H9 (cell line): ENCODE data around the gene FUT8. TPM values are rescaled to one million over a fixed set of nuclear protein-coding genes. Genes with fewer than 3 reads are reported as not detected.

ENCODE experiments used
- DNase-seq: peaks from one replicate; pipeline ENCODE4 v3.0.0-alpha.2; 2017
- H2AFZ ChIP-seq: one replicate; pipeline ENCODE4 v1.6.1; 2013; ENCODE audit warnings: mild to moderate bottlenecking, low read length, control low read depth, moderate library complexity
- H2AK5ac ChIP-seq: 2 replicates; pipeline ENCODE4 v1.6.1; 2013; ENCODE audit warnings: low read length, control low read depth, mixed read lengths; ENCODE audit not compliant: insufficient read length
- H2BK120ac ChIP-seq: one replicate; pipeline ENCODE4 v1.6.1; 2013; ENCODE audit warnings: low read depth, mild to moderate bottlenecking, low read length, control low read depth, inconsistent platforms; ENCODE audit not compliant: poor library complexity, severe bottlenecking
- H2BK12ac ChIP-seq: 2 replicates; pipeline ENCODE4 v1.6.1; 2013; ENCODE audit warnings: low read length, control low read depth, mixed read lengths, low read depth; ENCODE audit not compliant: insufficient read length
- H2BK15ac ChIP-seq: 2 replicates; pipeline ENCODE4 v1.6.1; 2013; ENCODE audit warnings: low read depth, low read length, control low read depth
- H2BK20ac ChIP-seq: one replicate; pipeline ENCODE4 v1.6.1; 2013; ENCODE audit warnings: low read depth, mild to moderate bottlenecking, low read length, control low read depth, inconsistent platforms; ENCODE audit not compliant: poor library complexity, severe bottlenecking
- H2BK5ac ChIP-seq: 2 replicates; pipeline ENCODE4 v1.6.1; 2013; ENCODE audit warnings: low read length, control low read depth, mixed read lengths; ENCODE audit not compliant: insufficient read length
- H3K14ac ChIP-seq: 2 replicates; pipeline ENCODE4 v1.6.1; 2013; ENCODE audit warnings: low read length, control low read depth; ENCODE audit not compliant: insufficient read depth
- H3K18ac ChIP-seq: 2 replicates; pipeline ENCODE4 v1.6.1; 2013; ENCODE audit warnings: low read depth, mild to moderate bottlenecking, mixed read lengths, low read length, control low read depth; ENCODE audit not compliant: insufficient read length
- H3K23ac ChIP-seq: 2 replicates; pipeline ENCODE4 v1.6.1; 2013; ENCODE audit warnings: low read length, control low read depth, mixed read lengths, low read depth; ENCODE audit not compliant: insufficient read length
- H3K23me2 ChIP-seq: 2 replicates; pipeline ENCODE4 v1.6.1; 2013; ENCODE audit warnings: low read depth, mild to moderate bottlenecking, mixed read lengths, low read length, control low read depth; ENCODE audit not compliant: insufficient read length, poor library complexity, severe bottlenecking
- H3K27ac ChIP-seq: 2 replicates; pipeline ENCODE4 v1.5.1; 2013; ENCODE audit warnings: low read length, control low read depth, mixed read lengths, low read depth; ENCODE audit not compliant: insufficient read length
- H3K27me3 ChIP-seq: 2 replicates; pipeline ENCODE4 v1.6.1; 2013; ENCODE audit warnings: low read length, control low read depth, inconsistent platforms; ENCODE audit not compliant: insufficient read depth
- H3K4ac ChIP-seq: 2 replicates; pipeline ENCODE4 v1.6.1; 2013; ENCODE audit warnings: low read depth, mild to moderate bottlenecking, control low read depth, inconsistent platforms, low read length, moderate library complexity
- H3K4me1 ChIP-seq: 2 replicates; pipeline ENCODE4 v1.6.1; 2013; ENCODE audit warnings: low read length, control low read depth, inconsistent platforms; ENCODE audit not compliant: insufficient read depth
- H3K4me2 ChIP-seq: 2 replicates; pipeline ENCODE4 v1.6.1; 2013; ENCODE audit warnings: low read length, control low read depth, mixed read lengths; ENCODE audit not compliant: insufficient read length, insufficient read depth
- H3K56ac ChIP-seq: 2 replicates; pipeline ENCODE4 v1.6.1; 2013; ENCODE audit warnings: low read depth, mild to moderate bottlenecking, mixed read lengths, low read length, control low read depth; ENCODE audit not compliant: insufficient read length
- H3K79me1 ChIP-seq: 2 replicates; pipeline ENCODE4 v1.6.1; 2013; ENCODE audit warnings: low read depth, mild to moderate bottlenecking, moderate library complexity, low read length, control low read depth, inconsistent platforms; ENCODE audit not compliant: insufficient read depth, poor library complexity, severe bottlenecking
- H3K79me2 ChIP-seq: 2 replicates; pipeline ENCODE4 v1.6.1; 2013; ENCODE audit warnings: low read length, control low read depth, inconsistent platforms; ENCODE audit not compliant: insufficient read depth
- H3K9ac ChIP-seq: 2 replicates; pipeline ENCODE4 v1.6.1; 2013; ENCODE audit warnings: low read length, control low read depth, mixed read lengths; ENCODE audit not compliant: insufficient read length; ENCODE audit errors: extremely low read depth
- H3K9me3 ChIP-seq: one replicate; pipeline ENCODE4 v1.6.1; 2013; ENCODE audit warnings: low read depth, low read length, inconsistent platforms; ENCODE audit not compliant: control insufficient read depth
- H3T11ph ChIP-seq: one replicate; pipeline ENCODE4 v1.6.1; 2013; ENCODE audit warnings: mild to moderate bottlenecking, low read length, control low read depth, inconsistent platforms
- H4K20me1 ChIP-seq: one replicate; pipeline ENCODE4 v1.6.1; 2013; ENCODE audit not compliant: control insufficient read depth, insufficient read length, insufficient read depth
- H4K5ac ChIP-seq: 2 replicates; pipeline ENCODE4 v1.6.1; 2013; ENCODE audit warnings: low read depth, mild to moderate bottlenecking, mixed read lengths, low read length, control low read depth; ENCODE audit not compliant: insufficient read length
- H4K8ac ChIP-seq: replicated peaks from 2 replicates; pipeline ENCODE4 v1.6.1; 2013; ENCODE audit warnings: low read length, control low read depth, mixed read lengths, low read depth; ENCODE audit not compliant: insufficient read length
- H4K91ac ChIP-seq: 2 replicates; pipeline ENCODE4 v1.6.1; 2013; ENCODE audit warnings: low read depth, mild to moderate bottlenecking, moderate library complexity, mixed read lengths, low read length, control low read depth; ENCODE audit not compliant: insufficient read length
- H3K27ac Mint-ChIP-seq, 3 experiments: 2 replicates in 2 of 3; 3 replicates in 1 of 3; pipeline ENCODE4 v1.8.0; 2020 to 2021; ENCODE audit warnings: mixed read lengths in 3 of 3, mild to moderate bottlenecking in 1 of 3, moderate library complexity in 1 of 3
- H3K27me3 Mint-ChIP-seq: 2 replicates; pipeline ENCODE4 v1.8.0; 2021; ENCODE audit warnings: low read depth, mild to moderate bottlenecking, moderate library complexity, mixed read lengths
- H3K36me3 Mint-ChIP-seq, 3 experiments: 2 replicates in 2 of 3; 3 replicates in 1 of 3; pipeline ENCODE4 v1.8.0; 2020 to 2021; ENCODE audit warnings: low read depth in 3 of 3, mixed read lengths in 3 of 3; ENCODE audit not compliant: insufficient read depth in 1 of 3
- H3K4me1 Mint-ChIP-seq, 2 experiments: 2 replicates each; pipeline ENCODE4 v1.8.0; 2020; ENCODE audit warnings: mixed read lengths in 2 of 2
- H3K4me3 Mint-ChIP-seq, 2 experiments: 2 replicates in 1 of 2; 3 replicates in 1 of 2; pipeline ENCODE4 v1.8.0; 2020 to 2021; ENCODE audit warnings: mild to moderate bottlenecking in 2 of 2, mixed read lengths in 2 of 2, moderate library complexity in 1 of 2
- H3K9me3 Mint-ChIP-seq, 2 experiments: 2 replicates in 1 of 2; 3 replicates in 1 of 2; pipeline ENCODE4 v1.8.0; 2020; ENCODE audit warnings: mild to moderate bottlenecking in 2 of 2, mixed read lengths in 2 of 2, moderate library complexity in 1 of 2
- WGBS: extraction: QIAGEN DNeasy Blood & Tissue Kit; methylation state at CpG from one replicate; pipeline ENCODE4 v1.1.7; 2013; ENCODE audit warnings: missing lambda C conversion rate, low lambda C conversion rate, mixed read lengths; ENCODE audit not compliant: insufficient read length; ENCODE audit errors: extremely low coverage; 5-methylcytosine and 5-hydroxymethylcytosine counted together
- total RNA-seq: library from RNA; stranded (reverse); gene quantifications from 2 replicates; pipeline ENCODE4 v1.2.1, GENCODE V29; 2021
- TF ChIP-seq, protein P1 (sequence below): fragments of 200-600 bp; sonication (generic); conservative IDR thresholded peaks from 3 replicates; pipeline ENCODE4 v1.8.0; 2021; ENCODE audit warnings: antibody characterized with exemption, mild to moderate bottlenecking

FUT8 gene
- total RNA-seq, 1 experiment from 2014 or later: 44.3 TPM

DNA sequence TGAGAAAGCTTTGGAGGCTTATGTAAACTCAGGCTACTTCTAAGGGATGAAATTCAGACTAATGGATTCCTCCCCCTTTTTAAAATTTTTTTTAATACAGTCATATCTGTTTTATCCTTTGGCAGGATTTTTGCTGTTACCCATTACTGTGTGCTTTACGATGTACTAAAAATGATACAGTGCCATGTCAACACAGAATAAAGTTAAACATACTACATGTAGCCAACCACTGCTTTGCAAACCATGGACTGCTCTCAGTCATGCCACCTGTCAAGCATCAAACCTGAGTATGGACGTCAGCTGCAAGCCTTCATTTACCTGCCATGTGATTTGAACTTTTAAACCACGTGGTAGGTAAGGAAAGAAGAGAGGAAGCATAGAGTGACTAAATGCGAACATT, 325.8 kb downstream of the FUT8 start:
- Mint-ChIP-seq H3K36me3 (no peaks in the 10 kb centered on the region), H3K9me3 (no peaks in the 10 kb centered on the region), H3K4me1 (peaks cover 0 to 3% of the 10 kb centered on the region in 2 experiments; a peak in 1 of 4 replicates), H3K27me3 (no peaks in the 10 kb centered on the region), H3K4me3 (no peak overlapping the region), H3K27ac (no peak overlapping the region)
- no peak for DNase-seq
- no peak overlapping the region for H2AFZ ChIP-seq
- no peak overlapping the region for H4K91ac ChIP-seq
- H3K27me3 ChIP-seq: no peaks in the 10 kb centered on the region
- WGBS: no CpG with 5 or more reads among the region's 4 CpGs
- no peaks in the 10 kb centered on the region for H3K79me2 ChIP-seq
- H3K18ac ChIP-seq: no peak overlapping the region
- TF ChIP-seq, protein P1, sequence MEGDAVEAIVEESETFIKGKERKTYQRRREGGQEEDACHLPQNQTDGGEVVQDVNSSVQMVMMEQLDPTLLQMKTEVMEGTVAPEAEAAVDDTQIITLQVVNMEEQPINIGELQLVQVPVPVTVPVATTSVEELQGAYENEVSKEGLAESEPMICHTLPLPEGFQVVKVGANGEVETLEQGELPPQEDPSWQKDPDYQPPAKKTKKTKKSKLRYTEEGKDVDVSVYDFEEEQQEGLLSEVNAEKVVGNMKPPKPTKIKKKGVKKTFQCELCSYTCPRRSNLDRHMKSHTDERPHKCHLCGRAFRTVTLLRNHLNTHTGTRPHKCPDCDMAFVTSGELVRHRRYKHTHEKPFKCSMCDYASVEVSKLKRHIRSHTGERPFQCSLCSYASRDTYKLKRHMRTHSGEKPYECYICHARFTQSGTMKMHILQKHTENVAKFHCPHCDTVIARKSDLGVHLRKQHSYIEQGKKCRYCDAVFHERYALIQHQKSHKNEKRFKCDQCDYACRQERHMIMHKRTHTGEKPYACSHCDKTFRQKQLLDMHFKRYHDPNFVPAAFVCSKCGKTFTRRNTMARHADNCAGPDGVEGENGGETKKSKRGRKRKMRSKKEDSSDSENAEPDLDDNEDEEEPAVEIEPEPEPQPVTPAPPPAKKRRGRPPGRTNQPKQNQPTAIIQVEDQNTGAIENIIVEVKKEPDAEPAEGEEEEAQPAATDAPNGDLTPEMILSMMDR: no peak
- no peak overlapping the region for H3K56ac ChIP-seq
- no peak overlapping the region for H3K23ac ChIP-seq
- H4K20me1 ChIP-seq: no peaks in the 10 kb centered on the region
- no peak overlapping the region for H2BK12ac ChIP-seq
- H2BK20ac ChIP-seq: no peak overlapping the region
- H3K4ac ChIP-seq: no peak overlapping the region
- no peaks in the 10 kb centered on the region for H3K4me1 ChIP-seq
- H3K27ac ChIP-seq: no peak overlapping the region
- no peak overlapping the region for H4K5ac ChIP-seq
- no peaks in the 10 kb centered on the region for H3K23me2 ChIP-seq
- H2BK120ac ChIP-seq: no peak overlapping the region
- H3K79me1 ChIP-seq: no peaks in the 10 kb centered on the region
- no peak overlapping the region for H2BK15ac ChIP-seq
- no peak overlapping the region for H3T11ph ChIP-seq
- no peak overlapping the region for H2BK5ac ChIP-seq
- no peak overlapping the region for H4K8ac ChIP-seq
- no peak overlapping the region for H2AK5ac ChIP-seq
- no peaks in the 10 kb centered on the region for H3K9me3 ChIP-seq
- H3K9ac ChIP-seq: no peak overlapping the region
- H3K14ac ChIP-seq: no peak overlapping the region
- H3K4me2 ChIP-seq: no peak overlapping the region
